HG03575 (cell line): ENCODE measurements around the gene COMT.

Experiments
- ATAC-seq: cut with Tn5 transposase; IDR thresholded peaks from one replicate; pipeline ENCODE4 v1.9.1; 2021; ENCODE audit not compliant: unreplicated experiment, insufficient number of reproducible peaks, low FRiP score; ENCODE audit errors: extremely low read depth

Gene COMT

GRCh38 chr22:20014526-20015186 lies 73.1 kb downstream of the COMT start:
- ATAC-seq, result no peak

DNA sequence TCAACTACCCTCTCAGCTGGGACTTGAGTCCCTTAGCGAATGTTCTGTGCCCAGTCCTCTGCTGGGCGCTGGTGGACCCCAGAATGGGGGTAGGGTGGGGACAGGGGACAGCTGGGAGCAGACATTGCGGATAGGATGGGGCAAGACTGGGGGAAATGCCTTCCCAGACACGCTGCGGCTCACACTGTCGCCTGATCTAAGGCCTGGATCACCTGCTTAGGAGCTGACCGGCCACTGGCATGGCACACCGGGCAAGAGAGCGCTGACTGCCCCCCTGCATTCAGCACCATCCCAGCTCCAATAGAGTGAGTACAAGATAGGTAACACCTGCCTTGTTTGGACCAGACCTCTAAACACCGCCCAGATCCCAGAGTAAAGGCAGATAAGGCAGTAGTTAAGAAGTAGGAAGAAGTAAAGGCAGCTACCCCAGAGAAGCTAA lies 73.6 kb downstream of the COMT start:
- ATAC-seq, result no peak

DNA sequence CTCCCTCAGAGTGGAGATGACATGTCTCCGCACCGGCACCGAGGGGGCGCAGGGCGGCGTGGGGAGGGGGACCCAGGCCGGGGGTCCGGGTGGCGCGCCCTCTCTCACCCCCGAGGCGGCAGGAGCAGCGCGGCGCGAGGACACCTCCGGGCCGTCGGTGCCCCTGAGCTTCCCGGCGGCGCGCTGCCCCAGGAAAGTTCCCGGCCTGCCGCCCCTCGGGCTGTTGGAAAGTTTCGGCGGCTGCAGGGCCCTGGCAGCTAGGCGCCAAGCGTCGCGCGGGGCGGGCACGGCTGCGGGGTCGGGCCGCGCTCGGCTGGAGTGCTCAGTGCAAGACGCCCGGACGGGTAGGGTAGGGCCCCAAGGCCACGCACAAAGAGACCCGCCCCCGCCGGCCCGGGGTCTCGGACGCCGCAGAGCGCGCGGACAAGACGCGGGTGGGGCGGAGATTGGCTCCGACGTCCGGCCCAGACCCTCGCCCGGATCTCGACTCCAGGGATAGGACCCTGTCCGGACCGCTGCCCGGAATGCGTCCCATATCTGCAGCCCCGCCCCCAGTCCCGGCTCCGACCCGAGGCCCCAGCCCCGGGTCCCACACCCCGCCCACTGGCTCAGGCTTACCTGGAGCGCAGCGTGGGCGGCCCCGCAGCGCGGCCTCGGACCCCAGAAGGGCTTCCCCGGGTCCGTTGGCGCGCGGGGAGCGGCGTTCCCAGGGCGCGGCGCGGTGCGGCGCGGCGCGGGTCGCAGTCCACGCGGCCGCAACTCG lies 74.6 kb downstream of the COMT start:
- no peak for ATAC-seq

GRCh38 chr22:20016734-20017621 lies 75.4 kb downstream of the COMT start, which contains the start of gene ARVCF:
Gene ARVCF (minus strand): TSS chr22:20016823. CDS start chr22:19990794, 26,029 bp downstream.
- ATAC-seq, result no peak

GRCh38 chr22:20017622-20017958 lies 76.0 kb downstream of the COMT start:
- ATAC-seq, result no peak

- ATAC-seq, result no peak
These were observed 76.4 kb downstream of the COMT start for GRCh38 chr22:20018001-20018400.
